Erythroblast (primary cell): ENCODE results near the gene CDK15.

Source experiments
- GATA1 ChIP-seq: IDR thresholded peaks from 2 replicates; pipeline ENCODE4 v1.6.1; 2011; ENCODE audit warnings: low read depth, mild to moderate bottlenecking, control low read depth, low read length, moderate library complexity
- POLR2A ChIP-seq: IDR thresholded peaks from 2 replicates; pipeline ENCODE4 v1.6.1; 2011; ENCODE audit warnings: mild to moderate bottlenecking, low read length

- peak; percentile 25 for TF ChIP-seq POLR2A
- TF ChIP-seq GATA1, result no peak
Measured at GRCh38 chr2:201785135-201785534, 21.2 kb upstream of the CDK15 start.
